ENCODE measurements around the gene ZNF699.
"Not testable (repeated sequence)": the region's sequence is repeated elsewhere in the genome, so short reads cannot be mapped to it uniquely, and the experiment has no call there.

- TF ChIP-seq CTCF, POLR2A (IDR thresholded peaks at IDR 0.05): not testable (repeated sequence)
Observed at GRCh38 chr19:9321756-9322155, 12.1 kb upstream of the ZNF699 start.
